AG09319 (cell line): ENCODE data around the gene C1QB.
A peak's percentile ranks its signal among the peaks of the same experiment; 100 is the strongest.

Experiments
- DNase-seq: peaks from one replicate; pipeline ENCODE4 v3.0.0-alpha.2; 2010; ENCODE audit warnings: low read depth; ENCODE audit errors: extremely low read depth
- TF ChIP-seq, protein P1 (sequence below): IDR thresholded peaks from 2 replicates; pipeline ENCODE4 v1.5.1; 2011; ENCODE audit warnings: low read depth, mild to moderate bottlenecking, inconsistent platforms, low read length, moderate library complexity

The C1QB gene

DNA sequence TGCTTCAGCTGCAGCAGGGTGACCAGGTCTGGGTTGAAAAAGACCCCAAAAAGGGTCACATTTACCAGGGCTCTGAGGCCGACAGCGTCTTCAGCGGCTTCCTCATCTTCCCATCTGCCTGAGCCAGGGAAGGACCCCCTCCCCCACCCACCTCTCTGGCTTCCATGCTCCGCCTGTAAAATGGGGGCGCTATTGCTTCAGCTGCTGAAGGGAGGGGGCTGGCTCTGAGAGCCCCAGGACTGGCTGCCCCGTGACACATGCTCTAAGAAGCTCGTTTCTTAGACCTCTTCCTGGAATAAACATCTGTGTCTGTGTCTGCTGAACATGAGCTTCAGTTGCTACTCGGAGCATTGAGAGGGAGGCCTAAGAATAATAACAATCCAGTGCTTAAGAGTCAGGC lies 13.8 kb upstream of the C1QB start:
- no peak for DNase-seq
- TF ChIP-seq, protein P1, sequence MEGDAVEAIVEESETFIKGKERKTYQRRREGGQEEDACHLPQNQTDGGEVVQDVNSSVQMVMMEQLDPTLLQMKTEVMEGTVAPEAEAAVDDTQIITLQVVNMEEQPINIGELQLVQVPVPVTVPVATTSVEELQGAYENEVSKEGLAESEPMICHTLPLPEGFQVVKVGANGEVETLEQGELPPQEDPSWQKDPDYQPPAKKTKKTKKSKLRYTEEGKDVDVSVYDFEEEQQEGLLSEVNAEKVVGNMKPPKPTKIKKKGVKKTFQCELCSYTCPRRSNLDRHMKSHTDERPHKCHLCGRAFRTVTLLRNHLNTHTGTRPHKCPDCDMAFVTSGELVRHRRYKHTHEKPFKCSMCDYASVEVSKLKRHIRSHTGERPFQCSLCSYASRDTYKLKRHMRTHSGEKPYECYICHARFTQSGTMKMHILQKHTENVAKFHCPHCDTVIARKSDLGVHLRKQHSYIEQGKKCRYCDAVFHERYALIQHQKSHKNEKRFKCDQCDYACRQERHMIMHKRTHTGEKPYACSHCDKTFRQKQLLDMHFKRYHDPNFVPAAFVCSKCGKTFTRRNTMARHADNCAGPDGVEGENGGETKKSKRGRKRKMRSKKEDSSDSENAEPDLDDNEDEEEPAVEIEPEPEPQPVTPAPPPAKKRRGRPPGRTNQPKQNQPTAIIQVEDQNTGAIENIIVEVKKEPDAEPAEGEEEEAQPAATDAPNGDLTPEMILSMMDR = no peak; the same call in 1 of the 2 replicates

DNA sequence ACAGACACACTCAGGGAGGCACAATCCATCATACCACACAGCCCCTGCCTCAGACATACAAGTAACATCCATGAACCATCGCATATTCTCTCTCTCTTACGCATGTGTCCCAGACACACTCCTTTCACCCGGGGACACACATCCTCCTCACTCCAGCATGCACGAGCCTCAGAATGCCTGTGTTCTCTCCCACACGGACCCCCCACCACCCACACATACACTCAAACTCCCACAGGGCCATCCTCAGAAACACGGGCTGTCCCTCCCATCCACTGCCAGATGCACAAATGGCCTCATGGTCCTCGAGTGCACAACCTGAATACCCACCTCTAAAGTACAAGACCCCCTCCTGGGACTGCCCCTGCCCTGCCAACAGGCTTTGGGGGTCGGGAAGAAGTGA lies 11.8 kb upstream of the C1QB start:
- TF ChIP-seq, protein P1 = no peak
- DNase-seq = no peak

DNA sequence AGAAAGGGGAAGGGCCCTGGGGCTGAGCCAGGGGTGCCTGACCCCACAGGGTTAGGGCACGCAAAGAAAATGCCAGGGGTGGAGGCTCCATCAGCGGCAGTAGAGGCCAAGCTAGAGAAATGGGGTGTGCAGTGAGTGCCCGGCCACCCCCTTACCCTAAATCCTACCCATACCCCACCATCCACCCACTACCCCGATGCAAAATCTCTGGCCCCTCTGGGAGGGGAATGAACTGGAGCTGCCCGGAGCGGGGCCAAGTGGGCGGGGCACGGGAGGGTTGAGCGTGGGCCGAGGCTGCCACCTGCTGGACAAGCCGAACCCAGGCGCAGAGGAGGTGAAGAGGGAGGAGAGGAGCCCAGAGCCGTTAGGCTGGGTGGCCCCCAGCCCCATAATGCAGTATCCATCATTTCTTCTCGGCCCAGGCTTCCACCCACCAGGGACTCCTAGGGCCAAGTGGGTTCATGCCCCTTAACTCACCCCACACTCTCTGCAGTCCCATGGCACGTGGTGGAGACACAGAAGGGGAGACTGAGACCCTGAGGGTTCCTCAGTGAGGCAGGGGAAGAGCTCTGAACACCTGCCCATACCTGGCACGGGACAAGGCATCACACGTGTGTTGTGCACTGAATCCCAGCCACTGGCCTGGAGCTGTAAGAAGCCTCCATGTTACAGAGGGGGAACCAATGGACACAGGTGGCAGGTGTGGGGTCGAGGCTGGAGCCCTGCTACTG lies 11.0 kb upstream of the C1QB start:
- TF ChIP-seq, protein P1 = peak; percentile 91
- DNase-seq = no peak

DNA sequence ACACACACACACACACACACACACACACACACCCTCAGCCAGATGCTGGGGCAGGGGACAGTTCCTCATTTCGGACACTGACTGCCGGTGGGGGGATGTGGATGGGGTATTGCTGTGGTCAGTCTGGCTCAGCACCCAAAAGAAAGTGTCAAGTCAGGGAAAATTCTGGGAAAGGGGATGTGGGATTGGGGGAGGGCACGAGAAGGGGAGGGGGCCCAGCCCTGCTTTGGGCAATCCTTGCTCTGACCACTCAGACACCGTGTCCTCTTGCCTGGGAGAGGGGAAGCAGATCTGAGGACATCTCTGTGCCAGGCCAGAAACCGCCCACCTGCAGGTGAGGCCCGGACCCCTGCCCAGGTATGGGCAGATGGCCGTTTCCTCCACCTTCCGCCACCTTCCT lies 9.7 kb upstream of the C1QB start, which contains the start of gene C1QC:
Gene C1QC, plus strand, starts transcription at position 253 of the 400 bp plus-strand sequence. CDS start 391 bp downstream, outside the sequence.
- DNase-seq = no peak
- TF ChIP-seq, protein P1 = no peak

DNA sequence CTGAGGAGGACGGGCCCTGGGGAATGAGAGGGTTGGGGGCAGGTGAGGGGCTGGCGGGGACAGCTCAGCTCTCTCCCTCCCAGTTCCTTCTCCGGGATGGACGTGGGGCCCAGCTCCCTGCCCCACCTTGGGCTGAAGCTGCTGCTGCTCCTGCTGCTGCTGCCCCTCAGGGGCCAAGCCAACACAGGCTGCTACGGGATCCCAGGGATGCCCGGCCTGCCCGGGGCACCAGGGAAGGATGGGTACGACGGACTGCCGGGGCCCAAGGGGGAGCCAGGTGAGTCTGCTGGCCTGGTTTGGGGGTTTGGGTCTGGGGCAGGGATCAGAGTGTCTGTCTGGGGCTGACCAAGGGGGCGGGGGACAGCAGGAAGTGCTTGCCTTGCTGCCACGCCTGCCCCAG lies 9.1 kb upstream of the C1QB start:
- TF ChIP-seq, protein P1 = no peak
- no peak for DNase-seq

DNA sequence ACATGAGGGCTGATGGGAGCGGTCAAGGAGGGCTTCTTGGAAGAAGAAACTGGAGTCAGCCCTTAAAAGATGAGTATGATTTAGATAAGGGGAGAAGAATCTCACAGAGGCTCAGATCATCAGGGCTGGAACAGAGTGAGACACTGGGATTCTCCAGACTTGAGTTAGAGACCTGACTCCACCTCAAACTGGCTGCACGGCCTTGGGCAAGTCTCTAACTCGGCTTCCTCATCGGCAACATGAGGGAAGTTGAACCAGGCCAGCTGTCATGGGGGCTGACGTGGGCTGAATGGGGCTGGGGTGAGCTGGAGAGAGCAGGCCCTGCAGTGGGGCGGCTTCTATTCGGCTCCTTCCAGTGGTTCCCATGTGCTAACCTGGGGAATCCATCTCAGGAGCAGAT lies 7.1 kb upstream of the C1QB start:
- TF ChIP-seq, protein P1 = no peak
- DNase-seq = no peak

DNA sequence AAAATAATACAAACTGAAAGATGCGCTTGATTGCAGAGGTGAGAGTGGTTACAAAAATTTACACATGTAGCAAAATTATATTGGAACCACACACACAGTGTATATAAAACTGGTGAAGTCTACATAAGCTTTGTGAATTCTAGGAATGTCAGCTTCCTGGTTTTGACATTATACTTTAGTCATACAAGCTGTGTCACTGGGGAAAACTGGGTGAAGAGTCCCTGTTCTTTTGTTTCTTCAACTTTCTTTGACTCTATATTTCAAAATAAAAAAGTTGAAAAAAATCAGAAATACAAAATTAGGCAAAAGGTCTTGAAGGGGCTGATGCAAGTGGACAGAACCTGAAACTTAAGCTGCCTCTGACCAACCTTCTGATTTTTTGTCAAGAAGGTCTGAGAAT lies 6.7 kb upstream of the C1QB start:
- no peak for DNase-seq
- TF ChIP-seq, protein P1 = no peak
